ENCODE data around the gene ZBTB42. TPM values are rescaled to one million over a fixed set of nuclear protein-coding genes. Genes with fewer than 3 reads are reported as not detected.

ZBTB42 gene
- total and polyA plus RNA-seq, 2 of the 4 experiments (the other 2 are of a cell fraction): 1.3 to 2.3 TPM

DNA sequence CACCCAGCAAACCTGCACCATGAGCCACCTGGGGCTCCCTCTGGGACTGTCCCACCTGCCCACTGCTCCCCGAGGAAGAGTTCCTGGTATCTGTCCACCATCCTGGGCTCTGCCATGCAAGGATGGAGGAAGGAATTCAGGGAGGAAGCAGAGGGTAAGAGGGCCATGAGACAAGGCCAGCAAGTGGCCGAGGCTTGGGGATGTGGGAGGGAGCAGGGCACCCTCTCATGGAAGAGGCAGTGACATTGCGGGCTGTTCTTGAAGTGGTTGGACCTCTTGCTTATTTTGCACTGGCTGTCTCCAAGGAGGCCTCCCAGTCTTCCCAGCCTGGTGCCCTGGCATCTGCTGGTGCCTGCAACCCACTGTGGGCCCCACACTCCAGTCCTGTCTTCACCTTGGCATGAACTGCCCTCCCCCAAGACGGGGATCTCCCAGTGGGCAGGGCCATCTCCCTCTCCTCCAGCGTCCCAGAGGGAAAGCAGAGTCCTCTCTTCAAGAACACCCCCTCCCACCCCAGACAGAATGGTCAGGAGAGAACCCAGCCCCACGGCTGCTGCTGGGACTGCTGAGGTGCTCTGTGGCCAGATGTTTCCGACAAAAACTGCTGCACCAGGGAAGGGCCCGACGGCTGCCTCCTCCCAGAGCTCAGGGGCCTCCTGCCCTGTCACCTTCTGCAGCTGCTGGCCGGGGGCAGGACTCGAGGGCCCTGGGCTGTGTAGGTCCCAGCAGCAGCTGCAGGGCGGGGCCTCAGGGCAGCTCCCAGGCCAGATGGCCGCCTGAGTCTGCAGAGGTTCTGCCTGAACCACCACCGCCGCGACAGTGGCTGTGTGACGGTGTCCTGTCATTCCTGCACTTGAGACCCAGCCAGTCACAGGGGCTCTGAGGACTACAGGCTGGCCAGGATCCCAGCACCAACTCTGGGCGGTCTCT lies 3.5 kb upstream of the ZBTB42 start:
- peak overlapping the region; percentile 83 for H2AK9ac ChIP-seq (replicated peaks; ENCODE audit: low read depth, low read length, poor library complexity)
- no peak overlapping the region for H3K18ac ChIP-seq (ENCODE audit: low read depth, low read length)
- peaks cover 3% of the 10 kb centered on the region; the same call in 1 of the 2 replicates for H3K36me3 ChIP-seq (ENCODE audit: control insufficient read depth, insufficient read depth, low read length)
- no peak overlapping the region for H3K9ac ChIP-seq (ENCODE audit: low read depth, low read length)
- ATAC-seq (ENCODE audit: low read depth) (no peak), DNase-seq (no peak)
- no peak overlapping the region for H2AK5ac ChIP-seq (ENCODE audit: low read depth, low read length)
- H3K27ac ChIP-seq (ENCODE audit: insufficient read depth, low read length): no peak overlapping the region
- H2BK120ac ChIP-seq (ENCODE audit: low read depth, low read length): no peak overlapping the region
- H2BK15ac ChIP-seq (ENCODE audit: low read depth, low read length): no peak overlapping the region
- H3K27me3 ChIP-seq (ENCODE audit: control insufficient read depth, insufficient read depth, low read length): no peaks in the 10 kb centered on the region
- H3K14ac ChIP-seq (replicated peaks; ENCODE audit: low read depth, low read length): no peak overlapping the region
- H4K5ac ChIP-seq (ENCODE audit: low read depth, low read length): no peak overlapping the region
- no peak overlapping the region for H2BK5ac ChIP-seq (ENCODE audit: low read depth, low read length, poor library complexity, severe bottlenecking)
- H3K56ac ChIP-seq (ENCODE audit: extremely low read depth, insufficient read depth, low read length): no peak overlapping the region
- H3K4ac ChIP-seq (ENCODE audit: low read depth, low read length): no peak overlapping the region
- peak overlapping the region; percentile 68 for H2AFZ ChIP-seq (replicated peaks; ENCODE audit: low read length, poor library complexity)
- no peak overlapping the region for H4K91ac ChIP-seq (ENCODE audit: insufficient read depth, low read depth, low read length)
- peaks cover 10% of the 10 kb centered on the region for H3K9me1 ChIP-seq (ENCODE audit: insufficient read depth, low read length)
- intact Hi-C loops (cut with micrococcal nuclease) (no loop called here), dilution Hi-C loops (cut with HindIII; ENCODE audit: low sequenced_read_pairs, unreplicated experiment) (no loop called here), in situ Hi-C loops (cut with MboI; ENCODE audit: low sequenced_read_pairs) (no loop called here)
- POLR2A ChIA-PET (ENCODE audit: unreplicated experiment): no interaction called here
- no peak overlapping the region for H3K23ac ChIP-seq (ENCODE audit: low read depth, low read length)
- H3K4me1 ChIP-seq (ENCODE audit: control insufficient read depth, insufficient read depth, low read length): peaks cover 32% of the 10 kb centered on the region
- H3K79me1 ChIP-seq (ENCODE audit: low read depth in 1 of 2, low read length in 2 of 2): peaks cover 0 to 32% of the 10 kb centered on the region in 2 experiments; a peak in 3 of 4 replicates
- no peaks in the 10 kb centered on the region for H3K9me3 ChIP-seq (ENCODE audit: control insufficient read depth, insufficient read depth, low read length)
- H3K4me2 ChIP-seq (ENCODE audit: low read depth, low read length): no peak overlapping the region
- peaks cover 25% of the 10 kb centered on the region for H4K20me1 ChIP-seq (ENCODE audit: insufficient read depth, low read length)
- CTCF ChIA-PET: no interaction called here
- no peak overlapping the region for H3K4me3 ChIP-seq (ENCODE audit: insufficient read depth, low read depth, low read length)
- no peak overlapping the region for H2BK20ac ChIP-seq (ENCODE audit: low read depth, low read length)
- 34% methylated on average over 8 of the region's 18 CpGs; no CpG with 5 or more reads in 1 of the 2 experiments for WGBS, 2 experiments (ENCODE audit: extremely low coverage in 2 of 2, insufficient read length in 1 of 2)
- no TSS peak for BruUV-seq (replicated peaks)
- H4K8ac ChIP-seq (ENCODE audit: low read depth in 2 of 2, low read length in 2 of 2): no peak overlapping the region
- TF ChIP-seq MAFK (IDR thresholded peaks at IDR 0.05; ENCODE audit: low read depth, low read length) (no peak), RFX5 (IDR thresholded peaks at IDR 0.05; ENCODE audit: low read depth, low read length) (no peak), USF2 (IDR thresholded peaks at IDR 0.05; ENCODE audit: low read depth, low read length) (no peak), CHD1 (IDR thresholded peaks at IDR 0.05; ENCODE audit: low read depth, low read length) (no peak), CEBPB (IDR thresholded peaks at IDR 0.05; ENCODE audit: low read depth, low read length) (no peak), RCOR1 (IDR thresholded peaks at IDR 0.05; ENCODE audit: insufficient replicate concordance, low read length) (no peak), FOS (IDR thresholded peaks at IDR 0.05; ENCODE audit: low read depth, low read length) (no peak), MXI1 (IDR thresholded peaks at IDR 0.05; ENCODE audit: borderline replicate concordance, low read depth, low read length) (no peak), BHLHE40 (IDR thresholded peaks at IDR 0.05; ENCODE audit: low read depth, low read length) (no peak), NFE2L2 (IDR thresholded peaks at IDR 0.05; ENCODE audit: low read depth, low read length) (no peak), SMC3 (IDR thresholded peaks at IDR 0.05; ENCODE audit: low read depth, low read length) (no peak), POLR2A (IDR thresholded peaks at IDR 0.05; ENCODE audit: low read depth, low read length) (no peak)
- TF ChIP-seq, protein P1, sequence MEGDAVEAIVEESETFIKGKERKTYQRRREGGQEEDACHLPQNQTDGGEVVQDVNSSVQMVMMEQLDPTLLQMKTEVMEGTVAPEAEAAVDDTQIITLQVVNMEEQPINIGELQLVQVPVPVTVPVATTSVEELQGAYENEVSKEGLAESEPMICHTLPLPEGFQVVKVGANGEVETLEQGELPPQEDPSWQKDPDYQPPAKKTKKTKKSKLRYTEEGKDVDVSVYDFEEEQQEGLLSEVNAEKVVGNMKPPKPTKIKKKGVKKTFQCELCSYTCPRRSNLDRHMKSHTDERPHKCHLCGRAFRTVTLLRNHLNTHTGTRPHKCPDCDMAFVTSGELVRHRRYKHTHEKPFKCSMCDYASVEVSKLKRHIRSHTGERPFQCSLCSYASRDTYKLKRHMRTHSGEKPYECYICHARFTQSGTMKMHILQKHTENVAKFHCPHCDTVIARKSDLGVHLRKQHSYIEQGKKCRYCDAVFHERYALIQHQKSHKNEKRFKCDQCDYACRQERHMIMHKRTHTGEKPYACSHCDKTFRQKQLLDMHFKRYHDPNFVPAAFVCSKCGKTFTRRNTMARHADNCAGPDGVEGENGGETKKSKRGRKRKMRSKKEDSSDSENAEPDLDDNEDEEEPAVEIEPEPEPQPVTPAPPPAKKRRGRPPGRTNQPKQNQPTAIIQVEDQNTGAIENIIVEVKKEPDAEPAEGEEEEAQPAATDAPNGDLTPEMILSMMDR (conservative IDR thresholded peaks at IDR 0.05; ENCODE audit: low read depth, low read length): no peak
- TF ChIP-seq, protein P2, sequence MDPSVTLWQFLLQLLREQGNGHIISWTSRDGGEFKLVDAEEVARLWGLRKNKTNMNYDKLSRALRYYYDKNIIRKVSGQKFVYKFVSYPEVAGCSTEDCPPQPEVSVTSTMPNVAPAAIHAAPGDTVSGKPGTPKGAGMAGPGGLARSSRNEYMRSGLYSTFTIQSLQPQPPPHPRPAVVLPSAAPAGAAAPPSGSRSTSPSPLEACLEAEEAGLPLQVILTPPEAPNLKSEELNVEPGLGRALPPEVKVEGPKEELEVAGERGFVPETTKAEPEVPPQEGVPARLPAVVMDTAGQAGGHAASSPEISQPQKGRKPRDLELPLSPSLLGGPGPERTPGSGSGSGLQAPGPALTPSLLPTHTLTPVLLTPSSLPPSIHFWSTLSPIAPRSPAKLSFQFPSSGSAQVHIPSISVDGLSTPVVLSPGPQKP (IDR thresholded peaks at IDR 0.05; ENCODE audit: borderline replicate concordance, low read depth, low read length): no peak
